DND-41 (cell line): ENCODE data around the gene RITA1.
"Not testable (repeated sequence)": the region's sequence is repeated elsewhere in the genome, so short reads cannot be mapped to it uniquely, and the experiment has no call there.

Experiments
- ATAC-seq: fragments of 200-7000 bp; cut with Tn5 transposase; 3 replicates; pipeline ENCODE4 v1.9.1; 2021; ENCODE audit warnings: low read depth; ENCODE audit not compliant: insufficient read depth
- DNase-seq: peaks from one replicate; pipeline ENCODE4 v3.0.0-alpha.2; 2020
- H2AFZ ChIP-seq: 2 replicates; pipeline ENCODE4 v1.6.0; 2012; ENCODE audit warnings: low read depth, low read length
- H3K27ac ChIP-seq: 2 replicates; pipeline ENCODE4 v1.5.1; 2012; ENCODE audit warnings: low read length, inconsistent platforms
- H3K27me3 ChIP-seq: fragments of 200-600 bp; sonication (generic); 2 replicates; pipeline ENCODE4 v1.6.0; 2012; ENCODE audit warnings: low read length, mild to moderate bottlenecking, inconsistent platforms; ENCODE audit not compliant: insufficient read depth, poor library complexity
- H3K36me3 ChIP-seq: 2 replicates; pipeline ENCODE4 v1.5.1; 2012; ENCODE audit warnings: low read length, inconsistent platforms; ENCODE audit not compliant: insufficient read depth
- H3K4me1 ChIP-seq: 2 replicates; pipeline ENCODE4 v1.5.1; 2012; ENCODE audit warnings: mild to moderate bottlenecking, low read length; ENCODE audit not compliant: insufficient read depth
- H3K4me2 ChIP-seq: 2 replicates; pipeline ENCODE4 v1.6.0; 2012; ENCODE audit warnings: mild to moderate bottlenecking, moderate library complexity, low read length, inconsistent platforms; ENCODE audit not compliant: insufficient read depth
- H3K4me3 ChIP-seq, 2 experiments: fragments of 200-600 bp in 1 of 2; shearing (Covaris generic) in 1 of 2; 2 replicates each; pipeline ENCODE4 v1.5.1; 2012 to 2016; ENCODE audit warnings: inconsistent platforms in 2 of 2, low read length in 2 of 2, mild to moderate bottlenecking in 2 of 2, low read depth in 1 of 2, moderate library complexity in 1 of 2
- H3K79me2 ChIP-seq: 2 replicates; pipeline ENCODE4 v1.6.0; 2012; ENCODE audit warnings: low read length, inconsistent platforms; ENCODE audit not compliant: insufficient read depth
- H3K9ac ChIP-seq: 2 replicates; pipeline ENCODE4 v1.6.0; 2012; ENCODE audit warnings: low read depth, mild to moderate bottlenecking, inconsistent platforms, low read length, moderate library complexity
- H3K9me3 ChIP-seq: 2 replicates; pipeline ENCODE4 v1.5.1; 2012; ENCODE audit warnings: low read length, moderate library complexity, mild to moderate bottlenecking, inconsistent platforms; ENCODE audit not compliant: insufficient read depth, severe bottlenecking
- H4K20me1 ChIP-seq: 2 replicates; pipeline ENCODE4 v1.6.0; 2012; ENCODE audit warnings: low read length; ENCODE audit not compliant: insufficient read depth
- EZH2 ChIP-seq: IDR thresholded peaks from 3 replicates; pipeline ENCODE4 v1.6.1; 2012; ENCODE audit warnings: borderline replicate concordance, low read depth, mild to moderate bottlenecking, moderate library complexity, low read length, inconsistent platforms; ENCODE audit not compliant: severe bottlenecking
- TF ChIP-seq, protein P1 (sequence below): IDR thresholded peaks from 2 replicates; pipeline ENCODE4 v1.5.1; 2012; ENCODE audit warnings: borderline replicate concordance, low read length, moderate library complexity, mild to moderate bottlenecking; ENCODE audit not compliant: poor library complexity, severe bottlenecking; ENCODE audit errors: extremely low read depth

The RITA1 gene

DNA sequence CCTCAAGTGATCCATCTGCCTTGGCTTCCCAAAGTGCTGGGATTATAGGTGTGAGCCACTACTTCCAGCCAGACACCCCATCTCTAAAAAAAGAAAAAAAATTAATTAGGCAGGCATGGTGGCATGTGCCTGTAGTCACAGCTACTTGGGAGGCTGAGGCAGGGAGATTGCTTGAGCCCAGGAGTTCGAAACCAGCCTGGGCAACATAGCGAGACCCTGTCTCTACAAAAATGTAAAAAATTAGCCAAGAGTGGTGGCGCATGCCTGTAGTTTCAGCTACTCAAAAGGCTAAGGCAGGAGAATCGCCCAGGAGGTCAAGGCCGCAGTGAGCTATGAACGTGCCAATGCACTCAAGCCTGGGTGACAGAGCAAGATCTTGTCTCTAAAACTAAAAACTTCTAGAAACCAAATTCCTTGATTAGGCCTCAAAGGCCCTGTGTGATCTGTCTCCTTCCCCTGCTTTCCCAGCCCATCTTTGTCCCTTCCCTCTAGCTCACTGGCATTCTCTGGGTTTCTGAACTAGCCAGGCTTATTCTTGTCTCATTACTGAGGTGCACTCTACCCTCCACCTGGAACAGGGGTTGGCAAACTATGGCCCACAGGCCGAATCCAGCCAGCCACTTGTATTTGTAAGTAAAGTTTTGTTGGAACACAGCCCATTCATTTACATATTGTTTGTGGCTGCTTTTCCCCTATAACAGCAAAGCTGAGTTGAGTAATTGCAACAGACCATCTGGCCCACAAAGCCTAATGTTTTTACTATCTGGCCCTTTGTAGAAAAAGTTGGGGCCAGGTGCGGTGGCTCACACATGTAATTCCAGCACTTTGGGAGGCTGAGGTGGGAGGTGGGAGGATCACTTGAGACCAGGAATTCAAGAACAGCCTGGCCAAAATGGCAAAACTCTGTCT, 18.6 kb downstream of the RITA1 start:
- Histone ChIP-seq H3K4me2 (no peak overlapping the region), H4K20me1 (no peaks in the 10 kb centered on the region), H3K4me3 (no peak overlapping the region), H3K4me1 (peaks cover 36% of the 10 kb centered on the region), H3K36me3 (no peaks in the 10 kb centered on the region), H3K9me3 (no peaks in the 10 kb centered on the region), H3K27me3 (no peaks in the 10 kb centered on the region), H3K9ac (no peak overlapping the region), H2AFZ (no peak overlapping the region), H3K79me2 (no peaks in the 10 kb centered on the region), H3K27ac (peak overlapping the region; percentile 38; the same call in 1 of the 2 replicates)
- TF ChIP-seq, protein P1, sequence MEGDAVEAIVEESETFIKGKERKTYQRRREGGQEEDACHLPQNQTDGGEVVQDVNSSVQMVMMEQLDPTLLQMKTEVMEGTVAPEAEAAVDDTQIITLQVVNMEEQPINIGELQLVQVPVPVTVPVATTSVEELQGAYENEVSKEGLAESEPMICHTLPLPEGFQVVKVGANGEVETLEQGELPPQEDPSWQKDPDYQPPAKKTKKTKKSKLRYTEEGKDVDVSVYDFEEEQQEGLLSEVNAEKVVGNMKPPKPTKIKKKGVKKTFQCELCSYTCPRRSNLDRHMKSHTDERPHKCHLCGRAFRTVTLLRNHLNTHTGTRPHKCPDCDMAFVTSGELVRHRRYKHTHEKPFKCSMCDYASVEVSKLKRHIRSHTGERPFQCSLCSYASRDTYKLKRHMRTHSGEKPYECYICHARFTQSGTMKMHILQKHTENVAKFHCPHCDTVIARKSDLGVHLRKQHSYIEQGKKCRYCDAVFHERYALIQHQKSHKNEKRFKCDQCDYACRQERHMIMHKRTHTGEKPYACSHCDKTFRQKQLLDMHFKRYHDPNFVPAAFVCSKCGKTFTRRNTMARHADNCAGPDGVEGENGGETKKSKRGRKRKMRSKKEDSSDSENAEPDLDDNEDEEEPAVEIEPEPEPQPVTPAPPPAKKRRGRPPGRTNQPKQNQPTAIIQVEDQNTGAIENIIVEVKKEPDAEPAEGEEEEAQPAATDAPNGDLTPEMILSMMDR, result no peak
- no peak for TF ChIP-seq EZH2
- ATAC-seq, result no peak
- DNase-seq, result no peak

DNA sequence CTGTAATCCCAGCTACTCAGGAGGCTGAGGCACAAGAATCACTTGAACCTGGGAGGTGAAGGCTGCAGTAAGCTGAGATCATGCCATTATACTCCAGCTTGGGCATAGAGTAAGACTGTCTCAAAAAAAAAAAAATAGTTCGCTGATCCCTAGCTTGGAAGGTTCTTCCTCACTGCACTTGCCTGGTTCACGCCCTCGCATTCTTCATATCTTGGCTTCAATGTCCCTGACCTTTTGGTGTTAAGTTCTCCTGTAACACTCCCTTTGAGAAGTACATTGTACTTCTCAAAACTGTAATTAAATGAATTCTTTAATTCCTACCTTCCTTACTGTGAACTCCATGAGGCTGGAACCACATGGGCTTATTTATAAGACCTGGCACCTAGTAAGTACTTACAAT, 19.3 kb downstream of the RITA1 start:
- H3K79me2 ChIP-seq, result peaks cover 2% of the 10 kb centered on the region; the same call in 1 of the 2 replicates
- H3K4me3 ChIP-seq, result no peak overlapping the region
- no peaks in the 10 kb centered on the region for H3K36me3 ChIP-seq
- no peak for DNase-seq
- peaks cover 43% of the 10 kb centered on the region for H3K4me1 ChIP-seq
- ATAC-seq, result no peak
- no peak overlapping the region for H3K9ac ChIP-seq
- TF ChIP-seq EZH2, result no peak
- TF ChIP-seq, protein P1, result no peak
- H3K4me2 ChIP-seq, result no peak overlapping the region
- no peaks in the 10 kb centered on the region for H4K20me1 ChIP-seq
- H2AFZ ChIP-seq, result no peak overlapping the region
- no peaks in the 10 kb centered on the region for H3K27me3 ChIP-seq
- peak overlapping the region; percentile 42; the same call in 1 of the 2 replicates for H3K27ac ChIP-seq
- H3K9me3 ChIP-seq, result no peaks in the 10 kb centered on the region

DNA sequence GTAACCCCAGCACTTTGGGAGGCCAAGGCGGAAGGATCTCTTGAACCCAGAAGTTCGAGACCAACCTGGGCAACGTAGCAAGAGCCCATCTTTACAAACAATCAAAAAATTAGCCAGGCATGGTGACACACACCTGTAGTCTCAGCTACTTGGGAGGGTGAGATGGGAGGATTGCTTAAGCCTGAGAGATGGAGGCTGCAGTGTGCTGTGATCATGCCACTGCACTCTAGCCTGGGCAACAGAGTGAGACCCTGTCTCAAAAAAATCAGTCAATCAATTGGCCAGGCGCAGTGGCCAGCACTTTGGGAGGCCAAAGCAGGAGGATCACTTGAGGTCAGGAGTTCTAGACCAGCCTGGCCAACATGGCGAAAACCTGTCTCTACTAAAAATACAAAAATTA, 21.3 kb downstream of the RITA1 start:
- Histone ChIP-seq H3K27ac (peak overlapping the region; percentile 96), H3K79me2 (peaks cover 12% of the 10 kb centered on the region; the same call in 1 of the 2 replicates), H3K9ac (peak overlapping the region; percentile 59), H3K4me1 (peaks cover 60% of the 10 kb centered on the region), H3K4me2 (peak overlapping the region; percentile 65)
- H3K9me3 ChIP-seq, H3K4me3 ChIP-seq, DNase-seq, H3K36me3 ChIP-seq, H3K27me3 ChIP-seq, H2AFZ ChIP-seq, H4K20me1 ChIP-seq, ATAC-seq: not testable (repeated sequence)

- peaks cover 60% of the 10 kb centered on the region for H3K4me1 ChIP-seq
- H4K20me1 ChIP-seq, result no peaks in the 10 kb centered on the region
- H3K9ac ChIP-seq, result peak overlapping the region; percentile 59
- peak overlapping the region in 1 of 2 experiments; percentile 50; a peak in 2 of 4 replicates for H3K4me3 ChIP-seq
- peak overlapping the region; percentile 65 for H3K4me2 ChIP-seq
- no peak overlapping the region for H2AFZ ChIP-seq
- no peaks in the 10 kb centered on the region; the same call in 1 of the 2 replicates for H3K36me3 ChIP-seq
- no peaks in the 10 kb centered on the region for H3K27me3 ChIP-seq
- ATAC-seq (peak; percentile 75), DNase-seq (peak; percentile 88)
- peaks cover 12% of the 10 kb centered on the region; the same call in 1 of the 2 replicates for H3K79me2 ChIP-seq
- no peaks in the 10 kb centered on the region for H3K9me3 ChIP-seq
- TF ChIP-seq, protein P1, result no peak
- no peak for TF ChIP-seq EZH2
- peak overlapping the region; percentile 96 for H3K27ac ChIP-seq
These were observed 22.1 kb downstream of the RITA1 start for GRCh38 chr12:113207613-113208040.
